Measurements from ENCODE around the gene REPIN1. TPM values are rescaled to one million over a fixed set of nuclear protein-coding genes. Genes with fewer than 3 reads are reported as not detected.

REPIN1 gene
- total RNA-seq, 2 donors from 2014 or later = 53.9 to 84.2 TPM

GRCh38 chr7:150371131-150371995, 2.7 kb downstream of the REPIN1 start:
- no peaks in the 10 kb centered on the region for H3K27me3 Mint-ChIP-seq
- H3K9me3 Mint-ChIP-seq = no peaks in the 10 kb centered on the region
- no peaks in the 10 kb centered on the region for H3K36me3 Mint-ChIP-seq
- ATAC-seq (no peak), DNase-seq (ENCODE audit: low spot score) (peak; percentile 5)
- peaks cover 14 to 26% of the 10 kb centered on the region in 2 donors for H3K4me1 Mint-ChIP-seq (ENCODE audit: low read depth in 2 of 2)
- no peak overlapping the region for H3K4me3 Mint-ChIP-seq
- H3K27ac Mint-ChIP-seq = no peak overlapping the region

GRCh38 chr7:150371996-150372270, 3.3 kb downstream of the REPIN1 start:
- DNase-seq (ENCODE audit: low spot score) (no peak), ATAC-seq (no peak)
- H3K4me1 Mint-ChIP-seq (ENCODE audit: low read depth in 2 of 2) = peaks cover 14 to 29% of the 10 kb centered on the region in 2 donors
- no peaks in the 10 kb centered on the region for H3K27me3 Mint-ChIP-seq
- no peaks in the 10 kb centered on the region for H3K9me3 Mint-ChIP-seq
- H3K4me3 Mint-ChIP-seq = no peak overlapping the region
- no peak overlapping the region for H3K27ac Mint-ChIP-seq
- H3K36me3 Mint-ChIP-seq = no peaks in the 10 kb centered on the region

GRCh38 chr7:150372271-150373048, 3.8 kb downstream of the REPIN1 start:
- DNase-seq (ENCODE audit: low spot score) = no peak
- ATAC-seq = no peak
- no peaks in the 10 kb centered on the region for H3K36me3 Mint-ChIP-seq
- H3K9me3 Mint-ChIP-seq = no peaks in the 10 kb centered on the region
- no peak overlapping the region for H3K27ac Mint-ChIP-seq
- H3K4me3 Mint-ChIP-seq = no peak overlapping the region
- peaks cover 16 to 30% of the 10 kb centered on the region in 2 donors for H3K4me1 Mint-ChIP-seq (ENCODE audit: low read depth in 2 of 2)
- no peaks in the 10 kb centered on the region for H3K27me3 Mint-ChIP-seq

- ATAC-seq (no peak), DNase-seq (ENCODE audit: low spot score) (no peak)
- Mint-ChIP-seq H3K9me3 (no peaks in the 10 kb centered on the region), H3K27ac (peak overlapping the region in 1 of 2 donors; percentile 79), H3K4me3 (no peak overlapping the region), H3K27me3 (no peaks in the 10 kb centered on the region), H3K4me1 (ENCODE audit: low read depth in 2 of 2) (peaks cover 20 to 35% of the 10 kb centered on the region in 2 donors), H3K36me3 (no peaks in the 10 kb centered on the region)
These were observed 4.6 kb downstream of the REPIN1 start for GRCh38 chr7:150373049-150373801.

- peak overlapping the region in 1 of 2 donors; percentile 79 for H3K27ac Mint-ChIP-seq
- no peaks in the 10 kb centered on the region for H3K36me3 Mint-ChIP-seq
- DNase-seq (ENCODE audit: low spot score) (peak; percentile 56), ATAC-seq (no peak)
- H3K4me1 Mint-ChIP-seq (ENCODE audit: low read depth in 2 of 2) = peaks cover 19 to 36% of the 10 kb centered on the region in 2 donors
- no peaks in the 10 kb centered on the region for H3K9me3 Mint-ChIP-seq
- no peak overlapping the region for H3K4me3 Mint-ChIP-seq
- no peaks in the 10 kb centered on the region for H3K27me3 Mint-ChIP-seq
These were observed 5.4 kb downstream of the REPIN1 start for GRCh38 chr7:150374026-150374425.

GRCh38 chr7:150374472-150374871, 5.8 kb downstream of the REPIN1 start:
- DNase-seq (ENCODE audit: low spot score) (peak; percentile 18), ATAC-seq (no peak)
- H3K4me3 Mint-ChIP-seq = no peak overlapping the region
- H3K4me1 Mint-ChIP-seq (ENCODE audit: low read depth in 2 of 2) = peaks cover 15 to 33% of the 10 kb centered on the region in 2 donors
- H3K9me3 Mint-ChIP-seq = no peaks in the 10 kb centered on the region
- no peaks in the 10 kb centered on the region for H3K36me3 Mint-ChIP-seq
- H3K27me3 Mint-ChIP-seq = no peaks in the 10 kb centered on the region
- H3K27ac Mint-ChIP-seq = peak overlapping the region in 1 of 2 donors; percentile 79

GRCh38 chr7:150375662-150376521, 7.3 kb downstream of the REPIN1 start:
- Mint-ChIP-seq H3K27me3 (no peaks in the 10 kb centered on the region), H3K27ac (peak overlapping the region; percentile 21 to 33), H3K9me3 (no peaks in the 10 kb centered on the region), H3K4me3 (peak overlapping the region; percentile 15), H3K36me3 (no peaks in the 10 kb centered on the region), H3K4me1 (ENCODE audit: low read depth in 2 of 2) (peaks cover 26 to 33% of the 10 kb centered on the region in 2 donors)
- ATAC-seq (no peak), DNase-seq (ENCODE audit: low spot score) (no peak)

GRCh38 chr7:150376560-150376959, 7.9 kb downstream of the REPIN1 start:
- Mint-ChIP-seq H3K9me3 (no peaks in the 10 kb centered on the region), H3K27me3 (no peaks in the 10 kb centered on the region), H3K27ac (peak overlapping the region; percentile 21 to 33), H3K4me3 (no peak overlapping the region), H3K36me3 (no peaks in the 10 kb centered on the region), H3K4me1 (ENCODE audit: low read depth in 2 of 2) (peaks cover 26 to 32% of the 10 kb centered on the region in 2 donors)
- DNase-seq (ENCODE audit: low spot score) (peak; percentile 38), ATAC-seq (no peak)

- H3K27ac Mint-ChIP-seq = peak overlapping the region in 1 of 2 donors; percentile 76
- H3K9me3 Mint-ChIP-seq = no peaks in the 10 kb centered on the region
- H3K4me3 Mint-ChIP-seq = peak overlapping the region; percentile 94
- ATAC-seq (no peak), DNase-seq (ENCODE audit: low spot score) (no peak)
- H3K27me3 Mint-ChIP-seq = no peaks in the 10 kb centered on the region
- H3K36me3 Mint-ChIP-seq = no peaks in the 10 kb centered on the region
- H3K4me1 Mint-ChIP-seq (ENCODE audit: low read depth in 2 of 2) = peaks cover 26 to 32% of the 10 kb centered on the region in 2 donors
These were observed 8.6 kb downstream of the REPIN1 start for GRCh38 chr7:150377196-150377595.

GRCh38 chr7:150377635-150378034, 9.0 kb downstream of the REPIN1 start:
- ATAC-seq (no peak), DNase-seq (ENCODE audit: low spot score) (no peak)
- Mint-ChIP-seq H3K36me3 (no peaks in the 10 kb centered on the region), H3K9me3 (no peaks in the 10 kb centered on the region), H3K4me3 (peak overlapping the region; percentile 94), H3K27me3 (no peaks in the 10 kb centered on the region), H3K27ac (peak overlapping the region; percentile 76 to 87), H3K4me1 (ENCODE audit: low read depth in 2 of 2) (peaks cover 26 to 32% of the 10 kb centered on the region in 2 donors)

GRCh38 chr7:150378115-150378852, 9.7 kb downstream of the REPIN1 start:
- ATAC-seq (no peak), DNase-seq (ENCODE audit: low spot score) (peak; percentile 71)
- Mint-ChIP-seq H3K4me3 (peak overlapping the region; percentile 94), H3K27ac (peak overlapping the region; percentile 76 to 87), H3K4me1 (ENCODE audit: low read depth in 2 of 2) (peaks cover 26 to 30% of the 10 kb centered on the region in 2 donors), H3K27me3 (no peaks in the 10 kb centered on the region), H3K36me3 (no peaks in the 10 kb centered on the region), H3K9me3 (no peaks in the 10 kb centered on the region)

- peak within 1 kb of the TSS; percentile 94 for H3K4me3 Mint-ChIP-seq
- ATAC-seq (peak; percentile 99), DNase-seq (ENCODE audit: low spot score) (peak; percentile 97)
- H3K27me3 Mint-ChIP-seq = no peaks in the 10 kb centered on the region
- H3K9me3 Mint-ChIP-seq = no peaks in the 10 kb centered on the region
- peaks cover 26 to 28% of the 10 kb centered on the region in 2 donors for H3K4me1 Mint-ChIP-seq (ENCODE audit: low read depth in 2 of 2)
- H3K27ac Mint-ChIP-seq = peak within 1 kb of the TSS; percentile 76 to 87
- no peaks in the 10 kb centered on the region for H3K36me3 Mint-ChIP-seq
These were observed 10.3 kb downstream of the REPIN1 start, which contains the start of gene ZNF775 for GRCh38 chr7:150378853-150379440. ZNF775 (plus strand) TSS chr7:150379330; CDS start chr7:150388471, 9,141 bp downstream.

Data from natural killer cell treated with Interleukin-12 subunit alpha and Interleukin-12 subunit beta and Interleukin-15 and Interleukin-18, amount 100 ng/mL, for 72 hours (primary cell).